Neural cell (in vitro differentiated cells): ENCODE results near the gene RELN. TPM values are rescaled to one million over a fixed set of nuclear protein-coding genes. Genes with fewer than 3 reads are reported as not detected.

Experiments
- H2AFZ ChIP-seq: fragments of 200-600, 300-800 bp; sonication (generic), shearing (Covaris generic); 2 replicates; pipeline ENCODE4 v1.6.0; 2014; ENCODE audit warnings: low read depth, mild to moderate bottlenecking, antibody characterized with exemption, low read length, moderate library complexity
- H3F3A ChIP-seq: fragments of 200-600 bp; shearing (Covaris generic); 2 replicates; pipeline ENCODE4 v1.6.1; 2016; ENCODE audit warnings: mild to moderate bottlenecking, moderate library complexity, mixed read lengths, antibody characterized with exemption, low read length; ENCODE audit not compliant: insufficient read depth, poor library complexity, severe bottlenecking
- H3K27ac ChIP-seq: fragments of 200-600, 300-800 bp; sonication (generic), shearing (Covaris generic); 2 replicates; pipeline ENCODE4 v1.5.1; 2014; ENCODE audit warnings: mild to moderate bottlenecking, low read length, moderate library complexity
- H3K27me3 ChIP-seq: fragments of 300-800, 200-600 bp; sonication (generic), shearing (Covaris generic); 2 replicates; pipeline ENCODE4 v1.6.0; 2014; ENCODE audit warnings: mild to moderate bottlenecking, low read depth, low read length, moderate library complexity; ENCODE audit not compliant: insufficient read depth
- H3K36me3 ChIP-seq: fragments of 300-800, 200-600 bp; sonication (generic), shearing (Covaris generic); 2 replicates; pipeline ENCODE4 v1.5.1; 2014; ENCODE audit warnings: mild to moderate bottlenecking, antibody characterized with exemption, low read length, moderate library complexity; ENCODE audit not compliant: insufficient read depth
- H3K4me2 ChIP-seq: fragments of 300-800, 200-600 bp; sonication (generic), shearing (Covaris generic); 2 replicates; pipeline ENCODE4 v1.6.0; 2014; ENCODE audit warnings: mild to moderate bottlenecking, low read length
- H3K4me3 ChIP-seq: fragments of 300-800, 200-600 bp; sonication (generic), shearing (Covaris generic); 2 replicates; pipeline ENCODE4 v1.5.1; 2014; ENCODE audit warnings: mild to moderate bottlenecking, low read length, moderate library complexity
- H3K79me2 ChIP-seq: fragments of 200-600 bp; shearing (Covaris generic); replicated peaks from 2 replicates; pipeline ENCODE4 v1.6.0; 2014; ENCODE audit warnings: mild to moderate bottlenecking, low read length, moderate library complexity; ENCODE audit not compliant: insufficient read depth
- H3K9ac ChIP-seq: fragments of 300-800, 200-600 bp; sonication (generic), shearing (Covaris generic); 2 replicates; pipeline ENCODE4 v1.6.1; 2016; ENCODE audit warnings: mild to moderate bottlenecking, low read length, mixed read lengths
- H3K9me2 ChIP-seq: fragments of 200-600 bp; shearing (Covaris generic); 2 replicates; pipeline ENCODE4 v1.6.1; 2016; ENCODE audit warnings: mild to moderate bottlenecking, low read length, mixed read lengths; ENCODE audit not compliant: insufficient read depth
- H3K9me3 ChIP-seq: fragments of 200-600, 300-800 bp; sonication (generic), shearing (Covaris generic); 2 replicates; pipeline ENCODE4 v1.6.1; 2016; ENCODE audit warnings: mild to moderate bottlenecking, mixed run types, low read length, moderate library complexity, mixed read lengths
- H4K20me1 ChIP-seq: fragments of 200-600 bp; shearing (Covaris generic); 2 replicates; pipeline ENCODE4 v1.6.1; 2016; ENCODE audit warnings: mild to moderate bottlenecking, mixed run types; ENCODE audit not compliant: insufficient read depth
- CTCF ChIP-seq: fragments of 450-650 bp; IDR thresholded peaks from 2 replicates; pipeline ENCODE4 v1.5.1; 2014; ENCODE audit warnings: antibody characterized with exemption, mild to moderate bottlenecking, moderate library complexity; ENCODE audit not compliant: poor library complexity, severe bottlenecking
- EP300 ChIP-seq: fragments of 450-650 bp; conservative IDR thresholded peaks from 2 replicates; pipeline ENCODE4 v1.6.1; 2014; ENCODE audit warnings: antibody characterized with exemption, mild to moderate bottlenecking, moderate library complexity; ENCODE audit not compliant: poor library complexity, severe bottlenecking
- EZH2 ChIP-seq: fragments of 200-600, 300-800 bp; shearing (Covaris generic), sonication (generic); IDR thresholded peaks from 2 replicates; pipeline ENCODE4 v1.6.1; 2014; ENCODE audit warnings: antibody characterized with exemption, low read length, borderline replicate concordance, mild to moderate bottlenecking; ENCODE audit not compliant: insufficient read depth, poor library complexity, severe bottlenecking
- MXI1 ChIP-seq: fragments of 450-650 bp; conservative IDR thresholded peaks from 2 replicates; pipeline ENCODE4 v1.6.1; 2014; ENCODE audit warnings: antibody characterized with exemption, mild to moderate bottlenecking; ENCODE audit not compliant: poor library complexity, severe bottlenecking
- POLR2AphosphoS5 ChIP-seq: IDR thresholded peaks from 2 replicates; pipeline ENCODE4 v1.6.1; 2012
- RAD21 ChIP-seq: fragments of 450-650 bp; conservative IDR thresholded peaks from 2 replicates; pipeline ENCODE4 v1.6.1; 2014; ENCODE audit warnings: antibody characterized with exemption, mild to moderate bottlenecking, moderate library complexity
- REST ChIP-seq: IDR thresholded peaks from 2 replicates; pipeline ENCODE4 v1.6.1; 2012; ENCODE audit warnings: borderline replicate concordance
- SMC3 ChIP-seq: fragments of 450-650 bp; conservative IDR thresholded peaks from 2 replicates; pipeline ENCODE4 v1.6.1; 2014; ENCODE audit warnings: antibody characterized with exemption, mild to moderate bottlenecking, moderate library complexity; ENCODE audit not compliant: poor library complexity
- TAF1 ChIP-seq: IDR thresholded peaks from 2 replicates; pipeline ENCODE4 v1.6.1; 2012; ENCODE audit warnings: low read depth
- polyA plus RNA-seq: library from polyadenylated mRNA; depleted of rRNA; stranded (reverse); fragments of >200 nt; gene quantifications from 2 replicates; pipeline ENCODE4 v1.2.3, GENCODE V29; 2014

The RELN gene
- polyA plus RNA-seq, 1 donor from 2014 or later = 178 TPM

- H3K9me2 ChIP-seq = no peaks in the 10 kb centered on the region
- peak overlapping the region; percentile 41 for H3K27ac ChIP-seq
- H3K9ac ChIP-seq = no peak overlapping the region
- no peaks in the 10 kb centered on the region for H3F3A ChIP-seq
- no peaks in the 10 kb centered on the region for H3K27me3 ChIP-seq
- H4K20me1 ChIP-seq = no peaks in the 10 kb centered on the region
- no peak overlapping the region for H3K4me2 ChIP-seq
- no peaks in the 10 kb centered on the region for H3K9me3 ChIP-seq
- H3K79me2 ChIP-seq = no peaks in the 10 kb centered on the region
- no peak overlapping the region for H3K4me3 ChIP-seq
- H3K36me3 ChIP-seq = no peaks in the 10 kb centered on the region
- H2AFZ ChIP-seq = no peak overlapping the region
- TF ChIP-seq EP300 (peak; percentile 75), SMC3 (no peak), RAD21 (no peak), CTCF (no peak), EZH2 (no peak), REST (no peak), MXI1 (no peak), TAF1 (no peak), POLR2AphosphoS5 (peak; percentile 52)
These were observed 22.4 kb upstream of the RELN start for GRCh38 chr7:104011829-104012228.

- no peaks in the 10 kb centered on the region for H3K9me2 ChIP-seq
- H3K79me2 ChIP-seq = no peaks in the 10 kb centered on the region
- no peaks in the 10 kb centered on the region for H3K9me3 ChIP-seq
- no peaks in the 10 kb centered on the region for H3K36me3 ChIP-seq
- H3K27me3 ChIP-seq = no peaks in the 10 kb centered on the region
- no peak overlapping the region for H3K4me2 ChIP-seq
- no peak overlapping the region for H2AFZ ChIP-seq
- H3K27ac ChIP-seq = no peak overlapping the region
- H4K20me1 ChIP-seq = no peaks in the 10 kb centered on the region
- no peaks in the 10 kb centered on the region for H3F3A ChIP-seq
- H3K4me3 ChIP-seq = no peak overlapping the region
- TF ChIP-seq SMC3 = no peak
- TF ChIP-seq RAD21 = no peak
- TF ChIP-seq TAF1 = no peak
- TF ChIP-seq EP300 = no peak
- TF ChIP-seq REST = no peak
- TF ChIP-seq MXI1 = no peak
- no peak for TF ChIP-seq POLR2AphosphoS5
- TF ChIP-seq EZH2 = no peak
- TF ChIP-seq CTCF = no peak
- H3K9ac ChIP-seq = no peak overlapping the region
These were observed 20.8 kb upstream of the RELN start for GRCh38 chr7:104010052-104010909.
